HG03442 (cell line): ENCODE data around the gene VWA8.
"Not testable (repeated sequence)": the region's sequence is repeated elsewhere in the genome, so short reads cannot be mapped to it uniquely, and the experiment has no call there.

Experiments used
- ATAC-seq: cut with Tn5 transposase; IDR thresholded peaks from one replicate; pipeline ENCODE4 v1.9.1; 2021; ENCODE audit warnings: mild to moderate bottlenecking, moderate library complexity; ENCODE audit not compliant: unreplicated experiment

VWA8 gene

DNA sequence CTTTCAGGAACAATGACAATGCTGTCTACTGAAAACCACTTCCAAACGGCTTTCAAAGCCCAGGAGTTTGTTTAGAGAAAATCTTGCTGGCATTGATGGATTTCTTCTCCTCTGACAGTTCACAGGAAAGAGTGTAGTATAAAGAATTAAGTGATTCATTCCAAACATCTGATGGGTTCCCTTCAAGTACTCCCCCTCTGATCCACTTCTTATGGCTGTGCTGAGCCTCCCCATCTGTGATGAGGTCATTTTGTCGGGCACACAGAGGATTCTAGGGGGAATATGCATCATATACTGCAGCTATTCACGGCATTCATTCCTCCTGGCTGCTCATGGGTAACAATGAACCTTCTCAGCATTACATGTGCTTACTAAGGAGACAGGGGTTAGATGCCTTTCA, 395.7 kb downstream of the VWA8 start:
- no peak for ATAC-seq

DNA sequence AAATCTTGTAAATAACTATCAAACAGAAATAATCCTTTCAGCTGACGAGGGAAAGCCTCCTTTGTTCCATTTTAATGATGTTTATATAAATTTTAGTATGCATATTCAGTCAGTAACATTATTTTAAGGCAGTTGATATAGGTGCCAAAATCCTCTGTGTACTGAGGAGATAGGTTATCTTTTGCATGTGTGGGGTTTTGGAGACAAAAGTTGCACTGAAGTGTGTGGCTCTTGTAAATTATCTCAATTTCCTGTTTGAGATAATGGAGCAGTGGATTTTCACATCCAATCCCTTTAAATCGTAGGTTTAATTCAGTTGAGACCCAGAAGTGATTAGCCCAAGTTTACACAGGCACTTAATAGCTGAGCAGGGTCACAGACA, 396.9 kb downstream of the VWA8 start:
- no peak for ATAC-seq

DNA sequence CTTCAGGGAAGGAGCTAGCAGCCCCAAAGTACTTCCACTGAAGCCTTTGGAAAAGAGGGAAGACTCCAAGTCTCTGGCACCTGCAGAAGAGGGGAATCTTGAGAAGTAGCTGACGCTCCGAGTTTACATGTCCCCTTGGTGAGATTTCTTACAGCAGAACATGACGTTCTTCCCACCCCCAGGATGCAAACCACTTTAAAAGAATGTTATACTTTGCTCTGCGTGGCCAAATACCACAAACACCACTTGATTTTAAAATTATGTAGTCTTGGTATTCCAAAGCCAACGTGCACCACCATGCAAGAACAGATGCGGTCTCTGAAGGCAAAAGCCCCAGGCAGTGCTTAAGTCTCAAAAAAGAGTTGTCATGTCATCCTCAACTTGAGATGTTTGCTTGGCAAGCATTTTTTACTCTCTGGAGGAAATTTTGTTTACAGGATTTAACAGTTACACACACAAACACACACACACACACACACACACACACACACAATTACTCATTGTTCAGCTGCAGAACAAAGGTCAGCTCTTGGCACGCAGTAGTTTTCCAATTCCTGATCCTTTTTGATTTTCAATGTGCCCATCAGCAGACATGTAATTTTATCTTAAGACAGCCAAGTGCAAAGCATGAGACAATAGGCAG, 397.4 kb downstream of the VWA8 start:
- ATAC-seq, result no peak

DNA sequence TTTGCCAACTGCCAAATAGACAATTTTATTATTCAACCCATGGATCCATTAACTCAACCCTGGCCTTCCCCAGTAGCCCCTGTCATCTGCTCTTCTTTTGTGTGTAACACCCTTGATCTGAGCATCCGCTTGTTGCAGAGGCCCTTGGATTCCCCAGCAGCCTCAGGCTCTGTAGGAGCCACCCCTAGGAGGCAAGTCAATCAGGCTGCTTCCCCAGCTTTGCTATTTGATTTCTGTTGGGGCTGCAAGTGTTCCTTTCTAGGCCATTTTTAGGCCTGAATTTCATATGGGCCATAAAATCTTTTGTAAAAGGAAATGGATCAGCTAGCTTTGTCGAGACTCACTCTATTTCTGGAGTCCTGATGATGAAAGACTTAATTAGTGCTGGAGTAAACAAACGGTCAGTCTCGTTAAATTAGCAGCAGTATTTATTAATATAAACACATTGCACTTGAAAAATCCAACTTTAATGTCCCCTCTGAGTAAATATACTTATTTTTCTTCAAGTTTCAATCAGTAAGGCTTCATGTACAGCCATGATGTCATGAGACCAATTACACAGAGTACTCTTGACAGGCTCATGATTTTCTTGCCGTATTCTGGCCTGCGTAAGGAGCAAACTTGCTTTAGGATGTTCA, 398.2 kb downstream of the VWA8 start:
- ATAC-seq, result no peak

DNA sequence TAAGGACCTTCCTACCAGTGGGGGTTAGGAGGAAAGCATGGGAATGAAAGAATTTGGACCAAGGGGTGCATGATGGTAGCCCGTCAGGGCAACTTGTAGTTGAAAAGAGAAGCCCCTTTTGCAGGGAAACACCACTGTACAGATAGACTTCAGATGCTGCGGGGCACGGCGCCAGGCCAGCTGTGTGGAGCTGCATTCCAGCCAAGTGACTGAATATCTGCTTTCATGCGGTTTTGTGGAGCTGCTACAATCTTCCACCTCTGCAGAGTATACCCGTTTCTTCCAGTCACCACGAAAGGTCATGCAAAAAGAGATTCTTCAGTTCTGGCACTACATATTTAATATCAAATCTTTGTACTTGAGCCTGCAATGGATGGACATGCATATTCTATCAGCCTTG, 398.8 kb downstream of the VWA8 start:
- no peak for ATAC-seq

DNA sequence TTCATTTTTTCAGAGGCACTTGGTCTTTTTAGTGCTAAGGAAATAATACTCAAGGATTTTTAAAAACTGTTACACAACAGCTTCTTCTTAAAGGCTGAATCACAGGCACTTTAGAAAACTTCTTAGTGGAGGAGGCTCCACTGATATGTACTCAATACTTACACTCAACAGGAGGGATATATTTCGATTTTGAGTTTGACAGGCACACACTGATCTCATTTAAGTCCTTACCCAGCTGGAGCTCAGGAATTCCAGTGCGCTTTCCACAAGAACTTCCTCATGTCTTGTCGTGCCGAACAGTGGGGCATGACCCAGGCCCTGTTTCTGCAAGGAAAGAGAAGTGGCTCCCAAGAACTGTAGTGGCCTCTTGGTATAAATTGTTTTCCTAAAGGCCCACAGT, 399.7 kb downstream of the VWA8 start:
- no peak for ATAC-seq

DNA sequence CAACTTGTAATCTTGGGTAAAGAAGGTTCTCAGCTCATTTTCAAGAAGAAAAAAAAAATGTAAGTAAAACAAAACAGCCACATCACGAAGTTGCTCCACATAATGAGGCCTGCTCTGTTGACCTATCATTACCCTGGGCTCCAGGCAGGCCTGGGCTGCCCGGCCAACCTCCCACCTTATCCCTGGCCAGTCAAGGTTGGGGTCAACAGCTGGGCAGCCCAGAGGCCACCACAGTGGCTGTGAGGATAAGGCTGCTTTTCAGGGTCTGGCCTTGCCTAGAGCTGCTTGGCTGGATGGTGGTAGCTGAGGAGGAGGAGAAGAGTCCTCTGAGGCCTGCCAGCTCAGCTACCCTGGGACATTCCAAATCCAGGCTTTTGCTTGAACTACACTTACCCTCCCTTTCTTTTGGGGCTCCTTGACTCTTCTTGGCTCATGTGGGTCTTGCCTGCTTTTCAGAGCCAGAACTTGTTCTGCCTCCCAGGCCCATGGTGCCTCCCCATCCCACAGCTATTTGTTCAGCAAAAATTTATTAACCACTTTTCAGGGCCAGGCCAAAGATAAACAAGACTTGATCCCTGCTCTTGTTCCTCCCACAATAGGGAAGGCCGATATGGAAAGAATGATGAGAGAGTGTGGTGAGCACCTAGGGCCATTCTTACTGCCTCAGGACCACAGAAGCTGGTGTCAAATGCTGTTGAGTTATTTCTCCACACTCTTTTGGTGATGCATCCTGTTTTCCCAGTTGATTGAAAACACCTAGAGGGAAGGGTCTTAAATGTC, 401.9 kb downstream of the VWA8 start:
- ATAC-seq, result no peak

DNA sequence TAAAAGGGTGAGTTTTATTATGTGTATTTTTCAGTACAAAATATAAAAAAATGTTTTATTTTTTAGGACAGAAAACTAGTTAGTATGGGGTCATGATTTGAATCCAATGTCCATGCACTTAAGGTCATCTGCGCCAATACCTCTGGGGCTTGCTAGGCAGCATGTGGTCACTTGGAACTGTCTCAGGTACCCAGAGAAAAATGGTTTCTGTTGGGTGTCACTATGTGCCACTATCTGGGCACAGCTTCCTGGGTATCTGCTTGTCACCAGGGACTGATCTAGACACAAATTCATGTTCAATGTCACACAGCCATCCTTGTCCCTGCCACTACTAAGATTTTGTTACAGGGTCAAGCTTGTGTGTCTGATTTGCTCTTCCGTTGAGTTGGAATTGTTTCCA, 403.2 kb downstream of the VWA8 start:
- no peak for ATAC-seq

DNA sequence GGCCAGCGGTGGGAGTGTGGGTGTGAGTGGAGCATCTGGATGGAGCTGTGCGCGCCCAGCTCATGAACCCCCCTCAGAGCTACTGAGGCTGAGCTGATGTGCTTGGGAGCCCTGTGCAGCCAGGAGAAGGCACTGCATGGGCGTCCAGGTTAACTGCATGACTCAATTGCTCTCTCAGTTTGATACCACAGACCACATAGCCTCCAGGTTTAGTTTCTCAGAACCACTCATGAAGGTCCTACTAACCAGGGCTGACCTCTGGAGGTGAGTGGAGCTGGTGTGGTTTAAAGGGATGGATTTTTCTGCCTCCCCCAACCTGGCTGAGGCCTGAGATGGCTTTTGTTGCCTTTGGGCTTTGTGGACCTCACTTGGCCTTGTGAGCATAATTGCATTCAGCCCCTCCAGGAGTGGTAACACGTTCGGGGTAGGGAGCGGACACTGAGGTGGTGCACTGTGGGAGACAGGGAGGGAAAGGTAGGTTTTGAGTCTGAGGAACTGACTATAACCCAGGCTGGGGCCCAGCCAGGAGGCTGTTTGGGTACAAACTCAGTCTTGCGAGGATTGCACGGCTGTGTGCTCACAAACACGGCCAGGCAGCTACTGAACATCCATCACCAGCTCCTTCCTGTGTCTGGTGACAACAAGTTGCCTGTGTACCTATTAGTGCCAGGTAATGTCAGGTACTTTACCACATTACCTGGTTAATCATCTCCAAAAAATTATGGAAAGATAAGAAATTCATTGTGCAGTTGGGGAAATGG, 406.1 kb downstream of the VWA8 start:
- ATAC-seq, result peak; percentile 96

DNA sequence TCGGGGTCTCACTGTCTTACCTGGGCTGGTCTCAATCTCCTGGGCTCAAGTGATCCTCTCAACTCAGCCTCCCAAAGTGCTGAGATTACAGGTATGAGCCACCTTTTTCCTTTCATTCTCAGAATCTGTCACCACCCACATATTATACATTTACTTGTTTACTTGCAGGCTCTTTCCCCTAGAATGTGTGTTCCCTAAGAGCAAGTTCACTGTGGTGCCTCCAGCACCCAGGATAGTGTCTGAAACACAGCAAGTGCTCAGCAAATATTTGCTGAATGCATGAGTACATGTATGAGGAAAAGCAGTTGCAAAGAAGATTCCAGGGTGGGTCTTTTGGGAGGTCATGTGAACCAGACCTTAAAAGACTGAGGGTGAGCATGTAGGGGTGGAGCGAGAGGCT, 406.7 kb downstream of the VWA8 start:
- no peak for ATAC-seq

DNA sequence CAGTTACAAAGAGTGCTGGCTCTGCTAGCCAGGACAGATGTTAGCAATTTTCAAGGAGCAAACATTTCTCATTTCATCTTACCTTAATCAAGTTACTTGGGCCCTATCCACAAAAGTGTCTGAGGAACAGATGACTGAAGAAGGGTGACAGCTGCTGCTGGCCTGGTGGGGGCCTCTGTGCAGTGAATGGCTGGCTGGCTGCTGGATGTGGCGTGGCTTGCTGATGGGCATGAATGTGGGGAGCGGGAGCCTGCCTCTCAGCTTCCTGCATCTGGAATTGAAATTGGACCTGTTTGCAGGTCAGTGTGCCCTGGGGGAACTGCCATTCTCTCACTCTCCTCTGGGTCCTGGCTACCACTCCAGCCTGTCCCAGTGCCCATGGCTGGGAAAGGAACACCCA, 408.9 kb downstream of the VWA8 start:
- no peak for ATAC-seq

DNA sequence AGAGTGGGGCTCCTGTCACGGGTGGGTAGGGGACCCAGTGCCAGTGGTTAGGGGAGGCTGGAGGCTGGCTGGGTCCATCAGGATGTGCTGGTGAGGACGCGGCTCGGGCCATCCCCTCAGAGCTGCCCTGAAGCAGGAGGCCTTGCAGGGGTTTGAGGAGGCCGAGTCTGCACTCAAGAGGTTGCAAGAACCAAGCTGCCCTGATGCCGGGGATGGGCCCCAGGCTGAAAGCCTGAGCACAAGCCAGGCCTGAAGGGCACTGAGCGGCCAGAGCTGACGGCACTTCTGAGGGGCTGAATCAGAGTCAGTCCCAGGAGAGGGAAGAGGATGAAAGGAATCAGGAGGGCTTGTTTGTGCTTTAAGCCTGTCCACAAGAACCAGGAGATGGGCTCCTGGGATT, 410.6 kb downstream of the VWA8 start:
- no peak for ATAC-seq

DNA sequence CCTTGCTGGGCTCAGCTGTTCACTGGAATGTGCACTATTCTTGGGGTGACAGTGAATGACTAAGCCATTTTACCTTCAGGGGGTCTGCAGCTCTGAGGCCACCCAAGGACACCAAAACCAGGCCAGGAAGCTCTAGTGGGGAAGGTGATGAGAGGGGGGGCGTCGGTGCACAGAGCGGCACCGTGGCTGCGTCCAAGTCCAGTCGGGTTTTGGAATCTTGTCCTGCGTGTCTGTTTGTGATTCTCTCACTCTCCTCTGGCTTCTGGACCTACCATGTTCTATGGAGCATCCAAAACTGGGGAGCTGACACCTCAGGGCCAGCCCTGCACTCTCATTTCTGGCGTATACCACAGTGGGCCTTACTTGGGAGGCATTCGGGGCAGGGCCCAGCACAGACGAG, 411.4 kb downstream of the VWA8 start:
- no peak for ATAC-seq

DNA sequence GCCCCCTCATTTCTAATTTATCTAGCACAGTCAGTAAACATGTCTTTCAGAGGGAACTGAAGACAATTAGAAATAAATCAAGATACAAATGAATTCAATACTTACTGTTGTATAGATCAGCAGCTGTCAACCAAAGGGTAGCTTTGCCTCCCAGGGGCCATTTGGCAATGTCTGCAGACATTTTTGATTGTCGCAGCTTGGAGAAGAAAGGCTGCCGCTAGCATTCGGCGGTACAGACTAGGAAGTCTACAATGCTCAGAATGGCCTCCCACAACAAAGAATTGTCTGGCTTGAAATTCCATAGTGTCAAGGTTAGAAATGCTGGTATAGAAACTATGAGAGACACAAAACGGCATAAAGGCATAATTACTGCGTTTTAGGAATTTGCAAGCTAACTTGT, 412.0 kb downstream of the VWA8 start:
- ATAC-seq, result no peak

DNA sequence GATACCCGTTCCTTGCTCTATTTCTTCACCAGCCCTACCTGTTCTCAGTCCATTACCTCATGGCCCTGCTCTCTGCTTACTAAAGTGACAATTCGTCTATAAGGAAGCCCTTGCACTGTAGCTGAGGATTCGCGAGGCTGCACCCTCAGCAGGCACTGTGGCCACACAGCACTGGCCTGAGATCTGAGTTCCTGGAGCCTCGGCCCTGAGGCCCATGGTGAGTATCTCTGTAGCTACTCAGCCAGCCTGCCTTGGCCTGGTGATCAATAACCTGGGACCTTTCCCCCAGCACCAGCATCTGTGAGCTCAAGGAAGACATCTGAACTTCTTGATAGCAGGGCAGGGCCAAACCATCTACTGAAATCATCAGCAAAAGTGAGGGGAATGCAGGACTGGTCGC, 412.9 kb downstream of the VWA8 start:
- no peak for ATAC-seq

DNA sequence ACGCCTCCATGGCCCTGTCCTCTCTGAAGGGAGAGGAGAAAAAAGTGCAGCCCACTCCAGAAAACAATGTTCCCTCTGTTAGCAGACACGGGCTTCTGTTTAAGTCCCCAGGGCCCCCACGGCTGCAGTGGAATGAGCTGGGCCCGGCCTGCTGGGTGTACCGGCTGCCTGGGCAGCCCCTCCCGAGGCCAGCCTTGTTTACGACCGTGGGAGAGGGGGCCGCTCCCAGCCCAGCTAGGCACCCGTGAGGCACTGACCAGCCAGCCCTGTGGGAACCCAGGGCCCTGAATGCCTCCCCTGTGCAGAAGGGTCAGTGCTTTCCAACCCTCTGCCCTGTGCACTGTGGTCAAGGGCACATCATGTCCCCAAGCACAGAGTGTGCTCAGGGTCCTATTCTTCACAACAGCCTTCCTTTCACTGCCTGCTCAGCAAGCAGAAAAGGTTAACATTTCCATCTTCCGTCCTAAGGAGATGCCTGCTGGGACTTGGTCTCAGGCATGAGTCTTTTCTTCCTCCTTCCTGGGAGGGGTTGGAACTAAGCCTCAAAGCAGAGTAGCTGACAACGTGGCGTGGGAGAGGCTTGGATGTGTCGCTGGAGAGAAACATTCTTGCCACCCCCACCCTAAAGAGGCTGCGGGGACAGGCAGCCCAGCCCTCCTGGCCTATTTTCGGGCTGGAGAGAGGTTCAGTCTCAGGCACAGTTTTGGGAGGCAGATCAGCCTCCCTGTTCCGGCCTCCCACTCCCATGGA, 413.5 kb downstream of the VWA8 start:
- ATAC-seq, result no peak

DNA sequence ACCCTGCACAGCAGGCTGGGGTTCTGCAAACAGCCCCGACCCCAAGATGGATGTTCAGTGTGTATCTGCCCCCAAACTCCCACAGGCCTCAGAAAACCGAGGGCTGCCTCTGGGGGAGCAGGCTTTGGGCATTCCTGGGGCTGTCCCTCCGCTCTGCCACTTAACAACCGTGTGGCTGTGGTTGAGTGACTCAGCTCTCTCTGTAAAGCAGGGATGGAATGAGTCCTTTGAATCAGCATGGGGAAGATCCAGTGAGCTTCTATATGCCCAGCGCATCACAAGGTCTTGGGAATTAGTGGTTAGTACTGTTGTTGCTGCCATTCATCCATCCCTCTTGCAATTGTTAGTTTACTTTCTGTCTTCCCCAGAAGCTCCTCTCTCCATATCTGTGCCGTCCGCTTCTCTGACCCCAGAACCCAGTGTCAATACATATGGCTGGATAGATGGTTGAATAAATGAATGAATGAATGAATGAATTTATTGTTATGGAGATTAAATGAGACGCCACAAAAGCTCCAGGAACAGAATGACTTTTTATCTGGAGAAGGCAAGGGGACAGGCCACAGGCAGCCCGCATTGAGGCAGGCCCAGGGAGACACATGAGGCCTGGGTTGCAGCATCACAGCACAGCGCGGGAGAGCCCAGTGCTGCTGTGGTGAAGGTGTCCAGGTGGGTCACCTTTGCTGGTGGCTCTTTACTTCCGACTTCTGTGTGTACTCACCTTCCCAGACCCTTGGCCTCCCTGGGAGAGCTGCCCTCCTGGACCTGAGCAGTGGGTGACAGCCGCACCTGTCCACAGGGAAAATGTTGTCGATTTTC, 414.3 kb downstream of the VWA8 start:
- no peak for ATAC-seq

DNA sequence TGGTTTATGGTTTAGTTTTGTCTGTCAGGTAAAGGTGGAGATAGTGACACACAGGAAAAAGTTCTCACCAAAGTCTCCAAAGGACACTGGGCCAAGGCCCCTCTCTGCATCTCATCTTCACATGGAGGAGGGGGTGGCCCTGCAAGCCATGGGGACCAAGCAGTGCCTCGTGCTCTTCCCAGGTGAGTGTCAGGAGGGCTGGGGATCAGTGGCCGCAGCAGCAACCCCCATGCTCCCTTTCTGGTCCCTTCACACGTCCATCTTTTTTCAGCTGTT, 415.5 kb downstream of the VWA8 start:
- no peak for ATAC-seq

DNA sequence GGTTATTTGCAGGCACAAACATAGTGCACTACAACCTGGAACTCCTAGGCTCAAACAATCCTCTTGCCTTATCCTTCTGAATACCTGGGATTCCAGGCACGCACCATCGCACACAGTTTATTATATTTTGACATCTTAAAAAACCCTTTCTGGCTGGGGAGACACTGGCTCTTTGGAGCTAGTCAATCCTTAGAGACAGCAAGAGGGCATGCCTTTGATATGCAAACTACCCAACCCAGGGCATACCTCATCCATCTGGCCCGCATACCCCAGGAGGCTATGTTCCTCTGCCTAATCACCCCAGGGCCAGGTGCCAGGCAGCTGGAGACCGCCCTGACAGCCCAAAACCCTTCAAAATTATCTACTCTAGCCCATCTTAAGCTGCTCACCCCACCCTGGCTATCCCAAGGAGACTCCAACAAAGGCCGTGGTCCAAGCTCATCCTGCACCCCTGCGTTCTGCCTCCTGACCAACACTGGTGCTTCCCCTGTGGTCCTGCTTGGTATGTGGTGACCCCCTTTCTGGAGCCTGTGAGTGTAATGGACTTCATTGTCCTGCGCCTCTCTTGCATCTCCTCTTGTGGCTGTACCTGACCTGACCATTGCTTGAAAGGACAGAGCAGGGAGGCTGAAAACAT, 417.1 kb downstream of the VWA8 start:
- ATAC-seq, result no peak

DNA sequence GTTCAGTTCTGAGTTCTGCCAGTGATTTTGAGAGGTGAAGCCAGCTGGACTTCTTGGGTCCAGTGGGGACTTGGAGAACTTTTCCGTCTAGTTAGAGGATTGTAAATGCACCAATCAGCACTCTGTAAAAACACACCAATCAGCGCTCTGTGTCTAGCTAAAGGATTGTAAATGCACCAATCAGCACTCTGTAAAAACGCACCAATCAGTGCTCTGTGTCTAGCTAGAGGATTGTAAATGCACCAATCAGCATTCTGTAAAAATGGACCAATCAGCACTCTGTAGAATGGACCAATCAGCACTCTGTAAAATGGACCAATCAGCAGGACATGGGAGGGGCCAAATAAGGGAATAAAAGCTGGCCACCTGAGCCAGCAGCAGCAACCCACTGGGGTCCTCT, 418.1 kb downstream of the VWA8 start:
- ATAC-seq, result not testable (repeated sequence)
